Breast epithelium (tissue), 4 donors: ENCODE measurements around the gene GRM1. TPM values are rescaled to one million over a fixed set of nuclear protein-coding genes. Genes with fewer than 3 reads are reported as not detected.

Experiments
- DNase-seq, 2 donors: peaks; one replicate each; pipeline ENCODE4 v3.0.0-alpha.2; 2019; ENCODE audit warnings: low spot score in 2 of 2
- H3K27ac ChIP-seq, 2 donors: fragments of 200-600 bp; sonication (generic) in 1 of 2; one replicate each; pipeline ENCODE4 v1.5.1; 2016 to 2019; ENCODE audit warnings: mild to moderate bottlenecking in 1 of 2
- H3K27me3 ChIP-seq, 2 donors: fragments of 200-600 bp; sonication (generic) in 1 of 2; one replicate each; pipeline versions ENCODE4 v1.5.1 to v1.6.0; 2017 to 2019; ENCODE audit warnings: control low read depth in 1 of 2, mild to moderate bottlenecking in 1 of 2
- H3K36me3 ChIP-seq: fragments of 200-600 bp; one replicate; pipeline ENCODE4 v1.5.1; 2019
- H3K4me1 ChIP-seq, 2 donors: fragments of 200-600 bp; sonication (generic); one replicate each; pipeline ENCODE4 v1.5.1; 2016 to 2019; ENCODE audit warnings: control low read depth in 1 of 2
- H3K4me3 ChIP-seq, 3 donors: fragments of 200-600 bp; sonication (generic); 1 replicate in 2 of 3; 2 replicates in 1 of 3; pipeline ENCODE4 v1.5.1; 2016 to 2019; ENCODE audit warnings: mild to moderate bottlenecking in 3 of 3, moderate library complexity in 2 of 3
- H3K9me3 ChIP-seq, 2 donors: fragments of 200-600 bp; sonication (generic) in 1 of 2; one replicate each; pipeline ENCODE4 v1.5.1; 2016 to 2019; ENCODE audit warnings: control low read depth in 1 of 2
- POLR2A ChIP-seq: fragments of 450-650 bp; IDR thresholded peaks from one replicate; pipeline ENCODE4 v1.6.1; 2016; ENCODE audit warnings: antibody characterized with exemption, mild to moderate bottlenecking, moderate library complexity
- POLR2AphosphoS5 ChIP-seq, 3 donors: sonication (generic); formaldehyde crosslinking; IDR thresholded peaks; one replicate each; pipeline ENCODE4 v1.6.1; 2017; ENCODE audit warnings: antibody characterized with exemption in 3 of 3
- intact Hi-C: fragments of 100-400 bp; cut with DNase I; formaldehyde crosslinking; loops from one replicate; pipeline ENCODE4 v1.15.1; 2023; ENCODE audit warnings: low total_unique reads
- total RNA-seq, 3 donors: library from RNA; depleted of rRNA; stranded (reverse); fragments of >200 nt; gene quantifications; one replicate each; pipeline ENCODE4 v1.1.0, GENCODE V29; 2016
- TF ChIP-seq, protein P1 (sequence below), 3 donors: fragments of 450-650 bp; IDR thresholded peaks; one replicate each; pipeline ENCODE4 v1.5.1; 2016 to 2017; ENCODE audit warnings: antibody characterized with exemption in 3 of 3, mild to moderate bottlenecking in 3 of 3, moderate library complexity in 3 of 3

The GRM1 gene
- total RNA-seq, 3 donors from 2014 or later: 0.15 to 0.16 TPM; not detected in 1

DNA sequence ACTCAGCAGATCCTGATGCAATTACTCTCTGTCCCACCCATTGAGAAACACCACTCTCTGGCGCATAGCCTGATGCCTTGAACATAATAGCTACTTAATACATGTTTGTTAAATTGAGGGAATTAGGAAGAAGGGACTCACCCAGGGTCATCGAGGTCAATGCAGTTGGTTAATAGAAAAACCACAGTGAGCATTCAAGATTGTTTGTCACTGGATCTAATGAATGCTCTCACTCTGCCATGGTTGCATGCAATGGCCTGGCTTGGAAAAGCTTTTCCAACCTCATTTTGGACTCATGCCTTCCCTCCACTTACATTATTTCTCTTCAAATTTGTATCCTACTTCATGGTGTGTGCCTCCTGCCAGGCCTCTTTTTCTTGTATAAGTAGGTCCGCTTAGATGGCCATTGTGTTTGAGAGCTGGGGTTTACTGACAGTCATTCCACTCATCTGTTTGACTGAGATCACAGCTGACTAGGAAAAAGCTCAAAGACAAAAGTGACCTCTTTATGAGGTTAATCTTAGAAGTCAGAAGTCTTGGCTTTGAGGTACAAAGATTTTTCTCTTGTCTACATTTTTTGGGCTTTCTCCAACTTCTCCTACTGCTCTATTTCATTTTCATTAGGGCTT, 360.0 kb downstream of the GRM1 start:
- TF ChIP-seq, protein P1, sequence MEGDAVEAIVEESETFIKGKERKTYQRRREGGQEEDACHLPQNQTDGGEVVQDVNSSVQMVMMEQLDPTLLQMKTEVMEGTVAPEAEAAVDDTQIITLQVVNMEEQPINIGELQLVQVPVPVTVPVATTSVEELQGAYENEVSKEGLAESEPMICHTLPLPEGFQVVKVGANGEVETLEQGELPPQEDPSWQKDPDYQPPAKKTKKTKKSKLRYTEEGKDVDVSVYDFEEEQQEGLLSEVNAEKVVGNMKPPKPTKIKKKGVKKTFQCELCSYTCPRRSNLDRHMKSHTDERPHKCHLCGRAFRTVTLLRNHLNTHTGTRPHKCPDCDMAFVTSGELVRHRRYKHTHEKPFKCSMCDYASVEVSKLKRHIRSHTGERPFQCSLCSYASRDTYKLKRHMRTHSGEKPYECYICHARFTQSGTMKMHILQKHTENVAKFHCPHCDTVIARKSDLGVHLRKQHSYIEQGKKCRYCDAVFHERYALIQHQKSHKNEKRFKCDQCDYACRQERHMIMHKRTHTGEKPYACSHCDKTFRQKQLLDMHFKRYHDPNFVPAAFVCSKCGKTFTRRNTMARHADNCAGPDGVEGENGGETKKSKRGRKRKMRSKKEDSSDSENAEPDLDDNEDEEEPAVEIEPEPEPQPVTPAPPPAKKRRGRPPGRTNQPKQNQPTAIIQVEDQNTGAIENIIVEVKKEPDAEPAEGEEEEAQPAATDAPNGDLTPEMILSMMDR (IDR thresholded peaks at IDR 0.05): no peak
- no peak for TF ChIP-seq POLR2AphosphoS5 (IDR thresholded peaks at IDR 0.05)
- TF ChIP-seq POLR2A: no peak
- no peaks in the 10 kb centered on the region for H3K36me3 ChIP-seq
- H3K9me3 ChIP-seq: no peaks in the 10 kb centered on the region
- no peak overlapping the region for H3K4me3 ChIP-seq
- H3K4me1 ChIP-seq: no peaks in the 10 kb centered on the region
- no peak overlapping the region for H3K27ac ChIP-seq
- H3K27me3 ChIP-seq: no peaks in the 10 kb centered on the region
- no peak for DNase-seq
- intact Hi-C loops: no loop called here

DNA sequence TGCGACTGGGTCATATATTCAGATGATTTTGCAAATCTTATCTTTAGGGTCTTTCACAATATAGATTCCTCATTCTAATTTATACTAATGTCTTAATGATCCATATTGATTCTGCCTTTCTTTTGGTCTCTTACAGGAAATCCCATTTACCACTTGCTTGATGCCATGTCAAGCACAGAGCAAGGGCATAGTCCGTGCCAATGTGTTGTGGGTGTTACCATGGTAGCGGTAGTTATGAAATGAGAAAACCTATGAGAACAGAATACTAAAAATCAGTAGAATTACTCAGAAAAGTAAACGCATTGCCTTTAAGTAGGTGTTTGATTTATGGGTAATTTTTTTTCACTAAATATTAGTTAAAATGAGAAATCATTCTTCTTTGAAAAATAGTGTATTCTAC, 360.9 kb downstream of the GRM1 start:
- Histone ChIP-seq H3K27ac (no peak overlapping the region), H3K4me3 (no peak overlapping the region), H3K36me3 (no peaks in the 10 kb centered on the region), H3K27me3 (no peaks in the 10 kb centered on the region), H3K9me3 (no peaks in the 10 kb centered on the region), H3K4me1 (no peaks in the 10 kb centered on the region)
- TF ChIP-seq, protein P1 (IDR thresholded peaks at IDR 0.05): no peak
- TF ChIP-seq POLR2A: no peak
- TF ChIP-seq POLR2AphosphoS5 (IDR thresholded peaks at IDR 0.05): no peak
- intact Hi-C loops: no loop called here
- DNase-seq: no peak

DNA sequence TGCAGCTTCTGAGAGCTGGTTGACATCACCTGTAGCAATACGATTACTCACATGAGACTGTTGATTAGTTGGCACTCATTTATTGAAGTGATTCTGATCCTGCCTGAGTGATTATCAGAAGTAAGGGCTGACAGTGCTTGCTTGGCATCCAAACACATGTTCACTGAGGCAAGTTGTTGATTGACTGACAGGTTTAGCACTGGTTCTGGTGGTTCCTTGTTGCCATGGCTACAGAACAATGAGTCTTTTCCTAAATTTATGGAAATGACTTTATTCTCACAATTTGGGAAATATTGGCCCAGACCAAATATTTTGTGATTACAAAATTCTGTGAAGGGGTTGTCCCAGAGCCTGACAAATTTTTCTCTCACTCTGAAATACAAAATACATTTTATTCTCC, 368.8 kb downstream of the GRM1 start:
- TF ChIP-seq, protein P1 (IDR thresholded peaks at IDR 0.05): no peak
- Histone ChIP-seq H3K27ac (no peak overlapping the region), H3K4me1 (no peaks in the 10 kb centered on the region), H3K9me3 (no peaks in the 10 kb centered on the region), H3K27me3 (no peaks in the 10 kb centered on the region), H3K36me3 (no peaks in the 10 kb centered on the region), H3K4me3 (no peak overlapping the region)
- DNase-seq: no peak
- intact Hi-C loops: no loop called here

DNA sequence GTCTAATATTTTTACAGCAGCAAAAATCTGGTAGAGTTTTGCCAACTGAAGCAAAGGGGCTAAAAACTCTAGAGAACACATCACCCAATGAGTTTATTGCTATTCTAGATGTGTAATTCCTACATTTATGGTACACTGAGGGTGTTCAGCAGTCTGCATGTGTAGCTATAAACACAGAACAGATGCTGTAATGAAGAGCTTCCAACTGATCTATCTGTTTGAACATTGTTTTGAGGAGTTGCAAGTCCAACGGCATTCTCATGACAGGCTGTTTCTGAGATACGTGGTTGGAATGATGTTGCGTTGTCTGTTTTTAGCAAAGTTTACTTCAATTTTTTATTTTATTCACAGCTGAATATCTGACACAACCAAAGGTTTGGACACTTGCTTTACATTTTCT, 373.6 kb downstream of the GRM1 start:
- intact Hi-C loops: no loop called here
- TF ChIP-seq POLR2A (no peak), POLR2AphosphoS5 (IDR thresholded peaks at IDR 0.05) (no peak)
- TF ChIP-seq, protein P1 (IDR thresholded peaks at IDR 0.05): no peak
- no peak for DNase-seq
- H3K27me3 ChIP-seq: no peaks in the 10 kb centered on the region
- no peak overlapping the region for H3K4me3 ChIP-seq
- H3K27ac ChIP-seq: no peak overlapping the region
- no peaks in the 10 kb centered on the region for H3K4me1 ChIP-seq
- no peaks in the 10 kb centered on the region for H3K9me3 ChIP-seq
- H3K36me3 ChIP-seq: no peaks in the 10 kb centered on the region

DNA sequence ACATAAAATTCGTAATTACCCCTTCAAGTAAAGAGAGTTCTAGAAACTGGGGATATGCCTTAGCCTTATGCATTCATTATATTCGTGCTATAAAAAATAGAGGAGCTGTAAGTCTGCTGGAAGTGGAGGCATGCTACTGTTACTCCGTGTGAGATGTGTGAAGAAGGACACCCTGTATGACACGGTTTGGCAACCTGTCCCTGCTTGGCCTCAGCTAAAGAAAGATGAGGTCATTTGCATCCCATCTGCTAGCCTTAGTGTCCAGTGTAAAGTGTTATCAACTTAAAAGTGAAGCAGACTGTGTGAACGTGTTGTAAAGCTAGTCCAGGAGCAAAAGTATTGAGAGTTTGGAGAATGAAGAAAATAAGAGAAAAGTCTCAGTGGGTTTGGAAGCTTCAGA, 379.7 kb downstream of the GRM1 start:
- Histone ChIP-seq H3K27ac (no peak overlapping the region), H3K9me3 (no peaks in the 10 kb centered on the region), H3K27me3 (no peaks in the 10 kb centered on the region), H3K36me3 (no peaks in the 10 kb centered on the region), H3K4me3 (no peak overlapping the region), H3K4me1 (no peaks in the 10 kb centered on the region)
- TF ChIP-seq, protein P1 (IDR thresholded peaks at IDR 0.05): no peak
- TF ChIP-seq POLR2AphosphoS5 (IDR thresholded peaks at IDR 0.05) (no peak), POLR2A (no peak)
- no peak for DNase-seq
- intact Hi-C loops: no loop called here
